ENCODE data around the gene LAPTM5. TPM values are rescaled to one million over a fixed set of nuclear protein-coding genes. Genes with fewer than 3 reads are reported as not detected.

Gene LAPTM5
- total and polyA plus RNA-seq, 2 of the 13 experiments (the other 11 are each of a cell fraction or from before 2014, with no cell fraction given) = 0.41 to 0.86 TPM

- TF ChIP-seq SKI (IDR thresholded peaks at IDR 0.05; ENCODE audit: partially characterized antibody) = no peak
- no peak for TF ChIP-seq ZNF83 (CRISPR knock-in tag; IDR thresholded peaks at IDR 0.05; ENCODE audit: borderline replicate concordance)
- TF ChIP-seq, protein P1, sequence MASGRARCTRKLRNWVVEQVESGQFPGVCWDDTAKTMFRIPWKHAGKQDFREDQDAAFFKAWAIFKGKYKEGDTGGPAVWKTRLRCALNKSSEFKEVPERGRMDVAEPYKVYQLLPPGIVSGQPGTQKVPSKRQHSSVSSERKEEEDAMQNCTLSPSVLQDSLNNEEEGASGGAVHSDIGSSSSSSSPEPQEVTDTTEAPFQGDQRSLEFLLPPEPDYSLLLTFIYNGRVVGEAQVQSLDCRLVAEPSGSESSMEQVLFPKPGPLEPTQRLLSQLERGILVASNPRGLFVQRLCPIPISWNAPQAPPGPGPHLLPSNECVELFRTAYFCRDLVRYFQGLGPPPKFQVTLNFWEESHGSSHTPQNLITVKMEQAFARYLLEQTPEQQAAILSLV (CRISPR knock-in tag; IDR thresholded peaks at IDR 0.05; ENCODE audit: borderline replicate concordance) = 0 out of 2 replicates have a peak, but pooled peaks have one; percentile 42
- no peak for TF ChIP-seq NFIB (CRISPR knock-in tag; IDR thresholded peaks at IDR 0.05; ENCODE audit: borderline replicate concordance)
- no peak for TF ChIP-seq ZSCAN20 (CRISPR knock-in tag; IDR thresholded peaks at IDR 0.05; ENCODE audit: borderline replicate concordance)
- TF ChIP-seq ZNF225 (CRISPR knock-in tag; IDR thresholded peaks at IDR 0.05) = no peak
- TF ChIP-seq ZBTB43 (CRISPR knock-in tag; conservative IDR thresholded peaks at IDR 0.05) = no peak
- no peak for TF ChIP-seq TEAD3 (CRISPR knock-in tag; optimal IDR thresholded peaks at IDR 0.05; ENCODE audit: borderline replicate concordance)
- no peak for TF ChIP-seq ZNF614 (CRISPR knock-in tag; IDR thresholded peaks at IDR 0.05; ENCODE audit: borderline replicate concordance)
- peak; percentile 36; the same call in 1 of the 2 replicates for TF ChIP-seq SPEN (CRISPR knock-in tag; IDR thresholded peaks at IDR 0.05; ENCODE audit: low read depth)
- TF ChIP-seq KDM2A (CRISPR knock-in tag; IDR thresholded peaks at IDR 0.05; ENCODE audit: borderline replicate concordance, low read depth) = peak; percentile 54; the same call in 1 of the 2 replicates
- peak; percentile 80 for TF ChIP-seq STAG1 (CRISPR knock-in tag; IDR thresholded peaks at IDR 0.05)
- no peak for TF ChIP-seq HES4 (CRISPR knock-in tag; IDR thresholded peaks at IDR 0.05; ENCODE audit: borderline replicate concordance)
- no peak for TF ChIP-seq SP2 (CRISPR knock-in tag; IDR thresholded peaks at IDR 0.05)
- no peak for TF ChIP-seq ZNF709 (CRISPR knock-in tag; IDR thresholded peaks at IDR 0.05)
- no peak for TF ChIP-seq CCAR2 (optimal IDR thresholded peaks at IDR 0.05; ENCODE audit: low read depth, low read length)
- TF ChIP-seq MAZ (IDR thresholded peaks at IDR 0.05; ENCODE audit: borderline replicate concordance, low read depth, low read length) = 0 out of 2 replicates have a peak, but pooled peaks have one; percentile 43
- peak; percentile 46; the same call in 1 of the 2 replicates for TF ChIP-seq MAZ (CRISPR knock-in tag; IDR thresholded peaks at IDR 0.05; ENCODE audit: low read depth)
- TF ChIP-seq, protein P2, sequence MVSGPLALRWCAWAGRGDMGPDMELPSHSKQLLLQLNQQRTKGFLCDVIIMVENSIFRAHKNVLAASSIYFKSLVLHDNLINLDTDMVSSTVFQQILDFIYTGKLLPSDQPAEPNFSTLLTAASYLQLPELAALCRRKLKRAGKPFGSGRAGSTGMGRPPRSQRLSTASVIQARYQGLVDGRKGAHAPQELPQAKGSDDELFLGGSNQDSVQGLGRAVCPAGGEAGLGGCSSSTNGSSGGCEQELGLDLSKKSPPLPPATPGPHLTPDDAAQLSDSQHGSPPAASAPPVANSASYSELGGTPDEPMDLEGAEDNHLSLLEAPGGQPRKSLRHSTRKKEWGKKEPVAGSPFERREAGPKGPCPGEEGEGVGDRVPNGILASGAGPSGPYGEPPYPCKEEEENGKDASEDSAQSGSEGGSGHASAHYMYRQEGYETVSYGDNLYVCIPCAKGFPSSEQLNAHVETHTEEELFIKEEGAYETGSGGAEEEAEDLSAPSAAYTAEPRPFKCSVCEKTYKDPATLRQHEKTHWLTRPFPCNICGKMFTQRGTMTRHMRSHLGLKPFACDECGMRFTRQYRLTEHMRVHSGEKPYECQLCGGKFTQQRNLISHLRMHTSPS (CRISPR knock-in tag; IDR thresholded peaks at IDR 0.05; ENCODE audit: low read depth) = no peak
- TF ChIP-seq, protein P3, sequence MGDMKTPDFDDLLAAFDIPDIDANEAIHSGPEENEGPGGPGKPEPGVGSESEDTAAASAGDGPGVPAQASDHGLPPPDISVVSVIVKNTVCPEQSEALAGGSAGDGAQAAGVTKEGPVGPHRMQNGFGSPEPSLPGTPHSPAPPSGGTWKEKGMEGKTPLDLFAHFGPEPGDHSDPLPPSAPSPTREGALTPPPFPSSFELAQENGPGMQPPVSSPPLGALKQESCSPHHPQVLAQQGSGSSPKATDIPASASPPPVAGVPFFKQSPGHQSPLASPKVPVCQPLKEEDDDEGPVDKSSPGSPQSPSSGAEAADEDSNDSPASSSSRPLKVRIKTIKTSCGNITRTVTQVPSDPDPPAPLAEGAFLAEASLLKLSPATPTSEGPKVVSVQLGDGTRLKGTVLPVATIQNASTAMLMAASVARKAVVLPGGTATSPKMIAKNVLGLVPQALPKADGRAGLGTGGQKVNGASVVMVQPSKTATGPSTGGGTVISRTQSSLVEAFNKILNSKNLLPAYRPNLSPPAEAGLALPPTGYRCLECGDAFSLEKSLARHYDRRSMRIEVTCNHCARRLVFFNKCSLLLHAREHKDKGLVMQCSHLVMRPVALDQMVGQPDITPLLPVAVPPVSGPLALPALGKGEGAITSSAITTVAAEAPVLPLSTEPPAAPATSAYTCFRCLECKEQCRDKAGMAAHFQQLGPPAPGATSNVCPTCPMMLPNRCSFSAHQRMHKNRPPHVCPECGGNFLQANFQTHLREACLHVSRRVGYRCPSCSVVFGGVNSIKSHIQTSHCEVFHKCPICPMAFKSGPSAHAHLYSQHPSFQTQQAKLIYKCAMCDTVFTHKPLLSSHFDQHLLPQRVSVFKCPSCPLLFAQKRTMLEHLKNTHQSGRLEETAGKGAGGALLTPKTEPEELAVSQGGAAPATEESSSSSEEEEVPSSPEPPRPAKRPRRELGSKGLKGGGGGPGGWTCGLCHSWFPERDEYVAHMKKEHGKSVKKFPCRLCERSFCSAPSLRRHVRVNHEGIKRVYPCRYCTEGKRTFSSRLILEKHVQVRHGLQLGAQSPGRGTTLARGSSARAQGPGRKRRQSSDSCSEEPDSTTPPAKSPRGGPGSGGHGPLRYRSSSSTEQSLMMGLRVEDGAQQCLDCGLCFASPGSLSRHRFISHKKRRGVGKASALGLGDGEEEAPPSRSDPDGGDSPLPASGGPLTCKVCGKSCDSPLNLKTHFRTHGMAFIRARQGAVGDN (CRISPR knock-in tag; IDR thresholded peaks at IDR 0.05) = peak; percentile 24; the same call in 1 of the 2 replicates
Measured at GRCh38 chr1:30779294-30780071, 21.9 kb upstream of the LAPTM5 start (continued).

Measured in HepG2 (cell line).